Fibroblast of lung (primary cell): ENCODE data around the gene GRIK5.

Experiments
- CTCF ChIP-seq, 2 donors: IDR thresholded peaks in 1 of 2; conservative IDR thresholded peaks in 1 of 2; 1 replicate in 1 of 2; 2 replicates in 1 of 2; pipeline ENCODE4 v1.5.1; 2011 to 2012; ENCODE audit warnings: low read length in 2 of 2, control low read depth in 1 of 2, inconsistent platforms in 1 of 2, low read depth in 1 of 2, mild to moderate bottlenecking in 1 of 2
- EZH2 ChIP-seq: IDR thresholded peaks from 2 replicates; pipeline ENCODE4 v1.5.1; 2012; ENCODE audit warnings: low read length, control low read depth, mild to moderate bottlenecking; ENCODE audit errors: missing control alignments

DNA sequence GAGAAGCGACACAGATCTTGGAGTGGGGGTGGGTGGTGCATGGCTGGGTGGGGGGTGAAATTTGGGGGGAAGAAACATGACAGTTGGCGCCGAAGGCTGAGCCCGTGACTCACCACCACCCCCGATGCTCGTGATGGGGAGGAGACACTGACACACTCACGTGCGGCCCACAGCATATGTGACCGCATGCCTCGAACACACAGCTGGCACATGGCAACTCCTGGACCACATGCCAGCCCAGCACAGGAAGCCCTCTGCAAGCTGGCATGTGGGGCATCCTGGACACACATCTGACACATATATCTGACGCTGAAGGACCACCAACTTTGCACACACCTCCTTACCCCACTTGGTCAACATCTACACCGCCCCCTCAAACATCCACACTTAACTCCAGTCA lies 1.2 kb upstream of the GRIK5 start:
- TF ChIP-seq CTCF (conservative IDR thresholded peaks at IDR 0.05 in 1 of 2, IDR thresholded peaks at IDR 0.05 in 1 of 2; ENCODE audit: low read depth in 1 of 2, low read length in 2 of 2) (no peak), EZH2 (no peak)
